Activated CD4-positive, alpha-beta T cell treated with anti-CD3 and anti-CD28 coated beads for 48 hours (primary cell): ENCODE results near the gene ENHO.

Experiments
- DNase-seq: peaks from one replicate; pipeline ENCODE4 v3.0.0-alpha.2; 2020

Gene ENHO

GRCh38 chr9:34522091-34522887, 501 bp downstream of the ENHO start:
- DNase-seq: no peak

DNA sequence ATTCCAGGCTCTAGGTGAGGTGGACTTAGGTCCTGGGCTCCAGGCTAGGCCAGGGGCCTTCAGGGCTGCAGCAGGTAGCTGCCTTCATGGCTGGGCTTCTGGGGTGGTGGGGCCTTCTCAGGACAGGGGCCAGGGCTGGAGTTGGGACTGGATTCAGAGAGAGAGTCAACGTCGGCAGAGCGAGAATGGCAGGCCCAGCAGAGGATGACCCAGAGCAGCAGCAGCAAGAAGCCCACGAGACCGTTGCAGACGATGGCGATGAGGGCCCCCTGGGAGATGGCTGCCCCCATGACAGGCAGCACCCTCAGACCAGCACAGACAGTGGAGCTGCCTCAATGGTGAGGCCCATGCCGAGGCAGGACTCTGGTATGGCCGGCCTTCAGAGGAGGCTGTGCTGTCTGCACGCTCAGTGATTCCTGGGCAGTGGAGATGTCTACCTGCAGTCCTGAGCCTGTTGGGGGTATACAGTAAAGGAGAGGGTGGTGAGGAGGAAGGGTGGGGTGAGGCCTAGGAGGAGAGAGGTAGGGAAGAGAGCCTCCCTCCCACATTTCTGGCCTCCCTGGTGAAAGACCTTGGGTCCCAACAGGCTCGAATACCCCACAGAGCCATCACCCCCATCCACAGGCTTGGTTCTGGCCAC, 1.3 kb downstream of the ENHO start:
- no peak for DNase-seq

- DNase-seq: no peak
These were observed 2.0 kb downstream of the ENHO start for GRCh38 chr9:34520505-34521385.

- no peak for DNase-seq
These were observed 2.7 kb downstream of the ENHO start for GRCh38 chr9:34520096-34520495.

GRCh38 chr9:34519321-34520020, 3.3 kb downstream of the ENHO start:
- DNase-seq: no peak

DNA sequence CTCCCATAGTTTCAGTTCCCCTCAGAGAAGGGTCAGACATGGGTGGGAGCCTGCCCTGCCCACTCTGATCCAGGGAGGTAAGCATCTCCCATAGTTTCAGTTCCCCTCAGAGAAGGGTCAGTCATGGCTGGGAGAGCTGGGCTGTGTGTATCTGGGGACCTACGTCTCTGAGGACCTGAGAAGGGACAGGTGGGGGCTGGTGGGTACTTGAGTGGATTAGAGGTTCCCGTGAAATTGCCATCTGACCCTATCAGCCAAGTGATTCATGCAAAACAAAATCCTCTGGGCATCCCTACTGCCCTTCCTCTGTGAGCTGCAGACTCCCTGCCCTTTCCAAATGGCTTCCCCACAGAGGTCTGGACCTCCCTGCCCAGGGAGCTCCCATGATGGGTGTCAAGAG, 3.9 kb downstream of the ENHO start:
- DNase-seq: no peak

DNA sequence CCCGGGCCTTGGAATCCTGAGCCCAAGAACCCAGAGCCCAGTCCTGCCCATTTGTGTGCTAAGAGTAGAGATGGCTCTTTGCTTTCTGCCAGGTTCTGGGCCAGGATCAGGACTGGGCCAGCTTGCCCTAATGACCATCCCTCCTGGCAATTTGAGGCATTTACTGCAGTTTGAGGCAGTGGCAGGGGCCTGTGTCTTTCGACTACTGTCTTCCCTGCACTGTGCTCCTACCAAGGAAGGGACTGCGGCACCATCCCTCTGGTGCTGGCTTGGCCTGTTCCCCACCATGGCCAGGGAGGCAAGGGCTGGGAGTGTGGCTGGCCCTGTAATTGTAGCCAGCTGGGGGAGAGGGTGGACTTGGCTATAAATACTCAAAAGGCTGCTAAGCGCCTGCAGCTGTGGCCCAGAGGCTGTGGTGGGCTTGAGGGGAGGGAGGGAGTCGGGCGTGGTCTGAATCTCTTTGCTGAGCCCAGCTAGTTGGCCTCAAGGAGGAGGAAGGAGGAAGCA, 4.6 kb downstream of the ENHO start:
- no peak for DNase-seq

- no peak for DNase-seq
These were observed 5.6 kb downstream of the ENHO start for GRCh38 chr9:34517185-34517584.

- no peak for DNase-seq
These were observed 6.8 kb downstream of the ENHO start for GRCh38 chr9:34515959-34516358.

DNA sequence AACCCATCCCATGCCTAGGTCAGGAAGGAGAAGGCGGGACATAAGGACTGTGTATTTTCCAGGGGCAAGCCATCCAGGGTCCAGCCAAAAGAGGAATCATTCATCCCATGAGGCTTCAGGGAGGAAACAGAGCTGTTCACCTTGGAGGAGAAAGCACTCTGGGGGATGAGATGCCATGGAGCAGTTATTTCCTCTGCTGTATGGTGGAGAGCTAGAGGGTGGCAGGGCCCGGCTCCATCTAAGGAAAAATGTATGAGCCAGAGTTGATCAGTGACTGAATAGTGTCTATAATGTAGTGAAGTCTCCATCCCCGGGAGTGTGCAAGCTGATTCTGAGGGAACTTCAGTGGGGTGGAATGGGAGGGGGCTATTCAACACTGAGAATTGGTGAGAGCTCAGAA, 8.0 kb downstream of the ENHO start:
- no peak for DNase-seq

- no peak for DNase-seq
These were observed 8.4 kb downstream of the ENHO start for GRCh38 chr9:34514401-34514800.

- no peak for DNase-seq
These were observed 9.1 kb downstream of the ENHO start for GRCh38 chr9:34513567-34514214.

GRCh38 chr9:34512131-34513078, 10.4 kb downstream of the ENHO start:
- DNase-seq: no peak

- DNase-seq: no peak
These were observed 12.0 kb downstream of the ENHO start for GRCh38 chr9:34510497-34511468.

DNA sequence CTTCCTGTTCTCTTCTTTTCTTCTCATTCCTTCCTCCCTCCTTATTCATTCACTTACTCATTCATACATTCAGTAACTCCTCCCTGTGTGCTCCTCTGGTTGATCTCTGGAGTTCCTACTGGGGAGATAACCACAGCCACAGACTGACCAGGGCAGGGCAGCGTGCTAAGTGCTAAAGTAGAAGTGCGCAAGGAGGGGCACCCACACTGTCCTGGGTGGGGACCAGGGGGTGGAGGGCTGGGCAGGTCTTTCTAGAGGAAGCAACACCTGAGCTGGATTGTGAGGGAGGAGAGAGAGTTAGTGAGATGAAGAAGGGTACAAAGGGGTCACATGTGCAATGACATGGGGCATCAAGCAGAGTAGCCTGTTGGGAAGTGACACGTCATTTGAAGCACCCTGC, 13.8 kb downstream of the ENHO start:
- no peak for DNase-seq

DNA sequence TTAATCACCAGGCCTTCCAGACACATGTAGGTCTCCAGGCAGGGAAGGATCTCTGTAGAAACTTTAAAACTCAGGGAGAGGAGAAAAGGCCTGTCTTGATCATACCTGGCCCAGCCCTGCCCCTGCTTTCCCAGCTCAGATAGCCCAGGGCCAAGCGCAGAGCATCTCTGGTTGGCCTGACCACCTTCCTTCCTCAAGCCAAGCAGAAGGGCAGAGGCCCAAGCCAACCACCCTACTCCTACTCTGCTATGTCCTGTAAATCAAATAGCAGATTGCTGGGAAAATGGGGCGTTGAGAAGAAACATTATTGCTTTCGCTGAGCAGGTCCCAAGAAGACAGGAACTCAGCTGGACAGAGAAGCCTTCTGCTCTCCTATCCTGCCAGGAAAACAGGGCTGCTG, 14.3 kb downstream of the ENHO start:
- no peak for DNase-seq

- DNase-seq: no peak
These were observed 14.8 kb downstream of the ENHO start for GRCh38 chr9:34507966-34508365.

DNA sequence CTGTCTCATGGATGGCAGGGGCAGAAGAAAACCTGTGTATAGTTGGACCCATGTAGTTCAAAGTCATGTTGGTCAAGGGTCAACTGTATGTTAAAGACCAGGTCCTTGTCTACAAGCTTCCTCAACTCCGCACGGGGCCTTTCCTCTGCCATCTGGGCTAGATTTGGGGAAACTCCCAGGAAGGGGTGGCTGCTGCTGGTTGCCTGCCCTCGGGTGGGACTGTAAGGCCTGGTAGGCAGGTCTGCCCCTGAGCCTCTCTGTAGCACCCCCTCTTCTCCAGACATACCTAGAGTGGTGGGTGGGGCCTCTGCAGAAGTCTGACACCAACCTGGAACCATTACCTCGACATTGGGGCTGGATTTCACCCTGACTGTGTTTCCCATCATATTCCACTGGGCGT, 15.2 kb downstream of the ENHO start:
- DNase-seq: no peak

GRCh38 chr9:34506623-34507022, 16.2 kb downstream of the ENHO start:
- no peak for DNase-seq
